IPS-NIHi7 (cell line): ENCODE measurements around the gene NMNAT3.

Experiments used
- DNase-seq: peaks from one replicate; pipeline ENCODE4 v3.0.0; 2012; ENCODE audit warnings: mixed read lengths; ENCODE audit errors: extremely low spot score

Gene NMNAT3

DNA sequence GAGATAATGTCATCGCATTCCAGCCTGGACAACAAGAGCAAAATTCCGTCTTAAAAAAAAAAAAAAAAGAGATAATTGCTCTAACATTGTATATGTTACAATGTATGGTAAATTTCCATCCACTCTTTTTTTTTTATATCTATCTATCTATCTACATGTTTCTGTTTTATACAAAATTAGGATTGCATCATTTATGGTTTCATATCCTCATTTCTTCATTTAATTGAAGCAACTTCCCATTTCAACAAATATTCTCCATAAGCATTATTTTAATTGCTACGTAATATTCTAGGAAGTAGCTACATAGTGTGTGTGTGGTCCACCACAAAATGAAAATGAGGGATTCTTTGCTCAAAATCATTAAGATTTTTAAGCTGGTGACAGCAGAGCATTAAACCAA, 156.6 kb downstream of the NMNAT3 start:
- no peak for DNase-seq

DNA sequence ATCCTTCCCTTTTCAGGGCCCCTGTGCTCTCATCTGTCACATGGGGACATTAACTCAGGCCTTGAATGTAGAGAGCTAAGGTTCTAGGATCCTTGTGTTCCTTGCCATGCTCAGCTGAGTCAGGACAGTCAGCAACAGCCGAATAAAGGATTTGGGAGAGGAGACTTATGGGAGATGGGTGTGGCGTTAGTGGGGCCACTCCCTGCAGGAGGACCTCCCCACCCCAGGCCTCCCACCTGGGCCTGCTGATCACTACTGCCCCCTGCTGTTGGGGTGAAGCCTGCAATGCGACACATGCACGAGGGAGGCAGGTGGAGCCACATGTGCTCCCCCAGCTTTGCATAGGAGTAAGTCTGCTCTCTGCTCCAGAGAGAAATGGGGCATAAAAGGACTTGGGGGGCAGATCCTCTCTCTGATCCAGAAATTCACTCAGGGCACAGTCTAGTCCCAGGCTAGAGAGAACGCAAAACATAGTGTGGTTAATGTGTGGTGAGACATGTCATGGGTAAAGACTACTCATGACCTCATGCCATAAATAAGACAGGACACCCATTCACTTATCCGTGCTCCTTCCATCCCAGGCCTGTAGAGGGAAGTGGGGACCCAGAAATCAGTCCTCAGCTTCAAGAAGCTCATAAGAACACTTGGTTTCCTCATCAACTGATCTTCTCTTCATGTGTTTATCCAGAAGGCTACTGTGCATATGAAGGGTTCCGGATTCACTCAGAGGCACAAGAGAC, 157.6 kb downstream of the NMNAT3 start:
- peak; percentile 87 for DNase-seq

DNA sequence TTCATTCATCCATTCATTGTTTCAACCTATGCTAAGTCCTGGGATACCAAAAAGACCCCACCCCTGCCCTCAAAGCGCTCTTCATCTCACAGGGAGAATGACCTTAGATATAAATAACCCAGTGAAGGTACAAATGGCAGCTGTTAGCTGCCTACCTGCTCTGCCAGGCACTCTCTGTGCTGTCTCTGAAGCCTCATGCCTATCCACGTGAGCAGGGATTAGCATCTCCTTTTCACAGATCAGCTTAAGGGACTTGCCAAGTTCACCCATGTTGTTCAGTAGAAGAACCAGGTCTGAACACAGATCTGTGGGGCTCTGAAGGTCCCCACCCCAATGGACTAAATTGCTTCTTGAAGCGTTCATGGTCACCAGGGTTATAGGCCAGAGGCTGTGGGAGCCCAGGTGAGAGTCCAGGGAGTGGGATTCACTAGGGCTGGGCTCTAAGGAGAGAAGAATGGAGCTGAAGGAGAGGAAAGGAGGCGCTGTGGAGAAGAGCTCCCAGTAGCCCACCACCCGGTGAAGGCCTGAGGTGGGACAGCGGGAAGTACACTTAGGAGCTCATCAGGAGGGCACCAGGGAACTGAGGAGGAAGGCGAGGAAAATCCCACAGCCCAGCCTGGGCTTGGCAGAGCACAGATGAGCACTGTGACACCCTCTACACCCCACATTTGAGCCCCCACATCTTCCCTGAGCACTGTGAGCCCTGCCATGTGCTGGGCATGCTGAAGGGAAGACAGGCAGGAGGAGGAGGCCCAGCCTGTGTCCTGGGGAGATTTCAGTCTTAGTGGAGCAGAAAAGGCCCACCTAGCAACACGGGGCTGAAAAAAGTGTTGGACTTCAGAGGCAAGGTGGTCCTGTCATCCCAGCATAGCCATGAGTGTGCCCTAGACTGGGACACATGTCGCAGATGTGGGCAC, 158.6 kb downstream of the NMNAT3 start:
- no peak for DNase-seq

DNA sequence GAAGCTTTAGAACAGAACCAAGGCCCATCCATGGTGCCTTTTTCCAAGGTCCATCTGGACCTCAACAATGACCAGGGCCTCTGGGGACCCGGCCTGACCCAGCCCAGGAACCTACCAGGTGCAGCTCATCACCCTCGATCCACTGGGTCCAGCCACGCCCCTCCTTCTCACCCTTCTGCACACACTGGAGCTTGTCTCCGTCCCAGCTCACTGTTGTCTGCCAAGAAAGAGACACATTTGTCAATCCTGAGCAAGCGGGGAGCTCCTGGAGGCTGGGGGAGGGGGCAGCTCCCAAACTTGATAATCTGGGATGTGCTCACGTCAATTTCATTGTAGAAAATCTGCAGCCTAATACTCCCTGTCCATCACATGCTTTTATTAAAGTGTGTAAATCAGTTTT, 159.5 kb downstream of the NMNAT3 start:
- no peak for DNase-seq

DNA sequence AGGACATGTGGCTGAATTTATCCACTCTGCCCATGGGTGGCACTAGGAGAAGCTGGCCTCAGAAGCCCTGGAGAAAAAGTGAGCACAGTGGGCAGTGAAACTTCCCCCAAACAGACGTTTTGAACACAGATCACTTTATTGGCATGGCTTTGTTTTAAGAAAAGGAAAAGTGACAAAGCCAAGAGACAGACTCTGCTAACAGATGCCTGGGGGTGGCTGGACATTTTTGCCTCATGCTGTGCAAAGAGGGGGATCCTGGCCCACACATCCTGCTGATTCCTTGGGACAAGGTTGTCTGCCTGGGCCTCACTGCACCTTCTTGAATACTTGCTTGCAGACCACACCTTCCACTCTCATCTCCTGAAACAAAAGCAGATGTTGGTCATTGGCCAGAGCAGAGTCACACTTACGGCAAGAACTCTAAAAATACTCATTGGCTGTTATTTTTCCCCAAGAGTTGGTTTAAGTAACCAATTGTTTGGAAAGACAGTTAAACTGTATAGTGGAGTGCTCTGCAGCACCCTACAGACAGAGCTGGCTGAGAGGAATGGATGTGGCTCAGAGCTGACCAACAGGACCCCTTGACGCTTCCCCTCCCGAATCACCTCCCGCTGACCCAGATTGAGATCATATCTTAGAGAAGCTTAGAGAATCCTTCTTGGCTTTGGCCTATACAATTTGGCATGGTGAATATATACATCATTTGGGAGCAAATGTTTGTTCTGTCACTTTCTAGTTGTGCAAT, 160.3 kb downstream of the NMNAT3 start:
- no peak for DNase-seq

DNA sequence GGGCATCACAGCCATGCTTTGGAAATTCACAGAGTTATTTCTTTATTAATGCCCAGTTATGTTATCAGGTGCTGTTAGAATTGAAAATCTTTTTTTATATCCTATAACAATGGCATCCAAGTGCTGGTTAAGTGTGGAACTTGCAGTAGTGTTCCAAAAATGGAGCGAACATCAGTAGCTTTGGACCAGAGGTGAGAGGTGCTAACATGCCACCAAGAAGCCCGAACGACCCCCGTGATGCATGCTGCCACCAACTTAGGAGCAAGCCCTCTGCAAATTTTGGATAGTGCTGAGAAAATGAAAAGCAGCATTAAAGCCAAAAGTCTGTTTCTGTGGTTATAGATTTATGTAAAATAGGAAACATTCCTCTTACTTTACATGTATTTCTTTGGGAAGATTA, 163.0 kb downstream of the NMNAT3 start:
- no peak for DNase-seq
